Naive thymus-derived CD8-positive, alpha-beta T cell (primary cell): ENCODE measurements around the gene TTC32. TPM values are rescaled to one million over a fixed set of nuclear protein-coding genes. Genes with fewer than 3 reads are reported as not detected.
"Not testable (repeated sequence)": the region's sequence is repeated elsewhere in the genome, so short reads cannot be mapped to it uniquely, and the experiment has no call there.

Experiments used
- ATAC-seq, 2 donors: fragments of 150-1000 bp; cut with Tn5 transposase in 1 of 2; sonication (Bioruptor Pico), chemical (Tn5 transposase) in 1 of 2; 1 replicate in 1 of 2; 2 replicates in 1 of 2; pipeline ENCODE4 v1.10.0; 2021; ENCODE audit warnings: mild to moderate bottlenecking in 2 of 2, moderate library complexity in 2 of 2
- POLR2A ChIA-PET: fragments of 350-600 bp; sonication (Branson Sonifier 250); formaldehyde crosslinking; loops from one replicate; lab custom pipeline; 2021; ENCODE audit warnings: antibody characterized with exemption; lab: Charles Lee
- DNase-seq, 10 donors: peaks; one replicate each; pipeline versions ENCODE4 v3.0.0 to v3.0.0-alpha.2; 2020 to 2022
- H3K27ac Mint-ChIP-seq, 10 donors: one replicate each; pipeline ENCODE4 v1.8.0; 2020 to 2022; ENCODE audit warnings: mild to moderate bottlenecking in 10 of 10, mixed read lengths in 10 of 10, moderate library complexity in 4 of 10, inconsistent platforms in 1 of 10
- H3K27me3 Mint-ChIP-seq, 5 donors: one replicate each; pipeline ENCODE4 v1.8.0; 2021 to 2022; ENCODE audit warnings: mixed read lengths in 5 of 5
- H3K36me3 Mint-ChIP-seq, 3 donors: one replicate each; pipeline ENCODE4 v1.8.0; 2020 to 2022; ENCODE audit warnings: mixed read lengths in 3 of 3, mild to moderate bottlenecking in 2 of 3, inconsistent platforms in 1 of 3
- H3K4me1 Mint-ChIP-seq, 4 donors: one replicate each; pipeline ENCODE4 v1.8.0; 2021 to 2022; ENCODE audit warnings: mixed read lengths in 4 of 4
- H3K4me3 Mint-ChIP-seq, 10 donors: one replicate each; pipeline ENCODE4 v1.8.0; 2020 to 2022; ENCODE audit warnings: mild to moderate bottlenecking in 10 of 10, mixed read lengths in 10 of 10, moderate library complexity in 6 of 10, inconsistent platforms in 1 of 10
- H3K9me3 Mint-ChIP-seq, 9 donors: one replicate each; pipeline ENCODE4 v1.8.0; 2020 to 2022; ENCODE audit warnings: mixed read lengths in 9 of 9, mild to moderate bottlenecking in 3 of 9, inconsistent platforms in 1 of 9, moderate library complexity in 1 of 9
- polyA plus RNA-seq, 3 donors: library from polyadenylated mRNA; unstranded; fragments of 300-500 nt; fragmentation: Illumina TruSeq; gene quantifications; one replicate each; pipeline ENCODE4 v1.2.3, GENCODE V29; 2021
- total RNA-seq, 8 experiments: library from RNA in 2 of 8; stranded (reverse) in 2 of 8; gene quantifications; one replicate each; pipeline ENCODE4 v1.2.3 and lab custom pipeline; 2021 to 2026

Gene TTC32
- 10 to 100 TPM; 65.7 to 66.5 TPM for total RNA-seq
- 10 to 100 TPM; 21.9 to 37.0 (median 31.0) TPM for polyA plus RNA-seq
- 11.5 to 37.4 (median 21.4) reads per million in 6 experiments for total RNA-seq (lab: John Stamatoyannopoulos, UW)

DNA sequence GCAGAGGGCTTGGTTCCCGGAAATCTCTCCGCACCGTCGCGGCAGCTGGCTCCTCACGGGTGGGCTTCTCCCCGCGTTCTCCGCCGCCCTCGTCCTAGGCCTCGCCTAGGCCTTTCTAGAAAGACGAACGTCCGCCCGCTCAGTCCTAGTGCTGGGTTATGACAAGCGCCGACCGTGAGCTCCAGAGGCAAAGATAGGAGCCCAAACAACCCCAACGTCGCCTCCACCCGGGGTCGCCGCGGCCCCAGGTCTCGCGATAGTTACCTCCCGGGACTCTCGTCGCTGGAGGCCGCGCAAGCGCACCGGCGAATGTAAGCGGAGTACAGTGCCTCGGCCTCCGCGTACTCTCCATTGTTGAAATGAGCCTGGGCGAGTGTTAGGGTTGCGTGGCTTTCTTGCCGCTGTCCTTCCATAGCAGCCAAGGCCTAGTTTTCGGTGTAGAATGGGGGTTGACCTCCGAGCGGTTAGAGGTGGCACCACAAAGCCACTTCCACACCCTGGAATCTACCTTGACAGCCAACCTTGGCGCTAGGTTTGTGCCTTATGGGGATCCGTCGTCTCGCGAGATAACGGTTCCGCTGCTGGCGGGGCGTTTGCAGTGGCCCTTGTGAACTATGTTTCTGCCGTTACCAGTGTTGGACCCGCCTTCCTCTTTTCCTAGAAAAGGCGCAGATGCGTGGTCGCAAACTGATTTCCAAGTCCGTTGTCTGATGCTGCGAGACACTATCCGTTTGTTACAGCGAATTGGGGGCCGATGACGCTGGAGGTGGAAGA is at the start of gene TTC32:
Gene TTC32 (minus strand): TSS at position 542 of the 774 bp plus-strand sequence. CDS start 129 bp downstream, at position 413.
- Mint-ChIP-seq H3K27ac (peak within 1 kb of the TSS; percentile 94 to 100 (median 99)), H3K36me3 (peaks cover 0 to 10% (median 2%) of the 10 kb centered on the region in 3 donors), H3K27me3 (peaks cover 0 to 8% (median 0%) of the 10 kb centered on the region in 5 donors), H3K4me1 (peaks cover 17 to 43% (median 30%) of the 10 kb centered on the region in 4 donors), H3K4me3 (peak within 1 kb of the TSS; percentile 93 to 99 (median 96)), H3K9me3 (peaks cover 0 to 1% (median 0%) of the 10 kb centered on the region in 9 donors)
- peak; percentile 88 to 99 (median 94) for DNase-seq
- peak; percentile 86 to 87 for ATAC-seq
- POLR2A ChIA-PET = interaction anchor here (0.8 to 3.5 kb wide), 17 partner anchors 10 to 1355 kb away, joined by 3 to 32 read pairs (median 4); partner anchors contain the start of genes RDH14, RHOB and WDR35

DNA sequence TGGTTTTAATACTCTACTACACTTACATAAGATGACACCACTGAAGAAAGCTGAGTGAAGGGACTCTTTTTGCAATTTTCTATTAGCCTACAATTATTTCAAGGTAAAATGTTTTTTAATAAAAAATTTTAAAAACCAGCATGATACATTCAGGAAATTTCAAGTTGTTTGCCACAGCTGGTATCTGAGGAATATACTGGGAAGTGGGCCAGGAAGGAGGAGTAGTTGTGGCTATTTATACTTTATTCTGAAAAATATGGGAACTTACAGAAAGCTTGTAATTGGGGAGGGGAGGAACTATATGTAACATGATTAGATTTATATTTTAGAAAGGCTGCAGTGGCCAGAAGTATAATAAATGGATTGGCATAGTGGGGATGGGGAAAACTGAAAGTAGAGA is 47.3 kb upstream of the TTC32 start:
- POLR2A ChIA-PET = no interaction called here
- Mint-ChIP-seq H3K4me1 (no peaks in the 10 kb centered on the region), H3K4me3 (no peak overlapping the region), H3K27me3 (no peaks in the 10 kb centered on the region), H3K27ac (no peak overlapping the region), H3K9me3 (no peaks in the 10 kb centered on the region), H3K36me3 (peaks cover 0 to 55% (median 20%) of the 10 kb centered on the region in 3 donors)
- ATAC-seq (no peak), DNase-seq (no peak)

DNA sequence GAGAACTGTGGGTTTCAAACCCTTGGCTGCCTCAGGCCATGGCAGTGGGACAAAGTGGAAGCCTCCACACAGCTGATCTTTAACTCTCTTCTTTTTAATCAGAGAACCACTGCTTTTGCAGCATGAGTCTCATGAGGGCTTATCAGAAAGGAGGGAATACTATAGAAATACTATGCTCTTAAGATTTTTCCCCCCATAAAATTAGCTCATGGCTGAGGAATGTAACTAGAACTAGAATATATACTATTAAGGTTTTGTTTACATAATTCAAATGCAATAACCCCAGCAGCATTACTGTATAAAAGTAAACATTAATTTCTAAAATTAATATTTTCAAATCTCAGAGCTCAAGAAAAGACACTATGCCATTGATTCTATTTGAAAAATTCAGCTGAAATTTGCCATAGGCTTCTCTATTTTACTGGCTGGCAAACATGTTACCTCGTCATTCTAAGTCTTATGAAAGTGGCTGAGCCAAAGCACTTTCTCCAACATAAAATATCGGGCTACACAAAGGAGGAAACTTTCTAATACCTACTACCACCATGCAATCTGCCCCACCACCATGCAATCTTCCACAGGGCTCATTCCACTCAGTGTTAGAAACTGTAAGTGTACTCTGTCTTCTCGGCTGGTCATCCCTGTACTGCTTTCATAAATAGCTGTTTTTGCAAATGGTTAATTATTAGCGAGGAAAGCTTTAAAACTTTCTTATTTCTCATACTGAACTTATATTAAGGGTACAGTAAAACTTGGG is 45.6 kb upstream of the TTC32 start:
- Mint-ChIP-seq H3K4me3 (no peak overlapping the region), H3K4me1 (no peaks in the 10 kb centered on the region), H3K9me3 (no peaks in the 10 kb centered on the region), H3K27me3 (no peaks in the 10 kb centered on the region), H3K27ac (peak overlapping the region in 1 of 10 donors; percentile 41), H3K36me3 (peaks cover 0 to 48% (median 19%) of the 10 kb centered on the region in 3 donors)
- POLR2A ChIA-PET = no interaction called here
- DNase-seq = no peak
- ATAC-seq = no peak

DNA sequence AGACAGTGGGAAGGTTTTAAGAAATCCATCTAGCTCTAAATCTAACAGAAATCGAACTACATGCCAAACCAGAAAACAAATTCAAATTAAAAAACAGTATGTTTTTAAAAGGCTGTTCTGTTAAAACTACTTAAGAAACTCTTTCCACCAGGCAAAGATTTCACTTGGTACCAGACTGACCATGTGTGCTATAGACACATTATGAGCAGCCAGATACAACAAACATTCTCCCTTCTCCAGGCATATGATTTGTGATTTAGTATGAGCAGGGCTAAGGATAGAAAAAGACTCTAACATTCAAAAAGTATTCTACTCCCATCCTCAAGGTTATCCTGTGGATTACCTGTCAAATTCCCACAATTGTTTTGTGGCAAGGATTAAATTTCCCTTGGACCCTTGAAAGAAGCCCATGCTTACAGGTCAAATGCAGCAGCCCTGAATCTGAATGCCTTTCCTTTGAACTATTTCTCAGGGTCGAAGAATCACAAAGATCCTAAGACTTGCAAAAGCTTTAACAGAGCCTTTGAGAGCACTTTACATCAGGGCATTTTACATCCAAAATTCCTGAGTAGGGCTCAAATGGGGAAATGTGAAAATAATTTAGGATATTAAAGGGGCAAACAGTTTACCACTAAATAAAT is 42.5 kb upstream of the TTC32 start:
- H3K27me3 Mint-ChIP-seq = no peaks in the 10 kb centered on the region
- no peaks in the 10 kb centered on the region for H3K4me1 Mint-ChIP-seq
- H3K36me3 Mint-ChIP-seq = peaks cover 0 to 41% (median 19%) of the 10 kb centered on the region in 3 donors
- no peak overlapping the region for H3K4me3 Mint-ChIP-seq
- no peak overlapping the region for H3K27ac Mint-ChIP-seq
- ATAC-seq (no peak), DNase-seq (no peak)
- no peaks in the 10 kb centered on the region for H3K9me3 Mint-ChIP-seq
- POLR2A ChIA-PET = no interaction called here

GRCh38 chr2:19943189-19943588 is 41.4 kb upstream of the TTC32 start:
- ATAC-seq (no peak), DNase-seq (no peak)
- no peak overlapping the region for H3K27ac Mint-ChIP-seq
- H3K27me3 Mint-ChIP-seq = no peaks in the 10 kb centered on the region
- POLR2A ChIA-PET = interaction anchor here (0.6 kb wide), 1 partner anchor 184 kb away, joined by 3 read pairs; no protein-coding TSS in a partner anchor
- H3K4me1 Mint-ChIP-seq = no peaks in the 10 kb centered on the region
- H3K4me3 Mint-ChIP-seq = no peak overlapping the region
- no peaks in the 10 kb centered on the region for H3K9me3 Mint-ChIP-seq
- H3K36me3 Mint-ChIP-seq = peaks cover 0 to 42% (median 26%) of the 10 kb centered on the region in 3 donors

DNA sequence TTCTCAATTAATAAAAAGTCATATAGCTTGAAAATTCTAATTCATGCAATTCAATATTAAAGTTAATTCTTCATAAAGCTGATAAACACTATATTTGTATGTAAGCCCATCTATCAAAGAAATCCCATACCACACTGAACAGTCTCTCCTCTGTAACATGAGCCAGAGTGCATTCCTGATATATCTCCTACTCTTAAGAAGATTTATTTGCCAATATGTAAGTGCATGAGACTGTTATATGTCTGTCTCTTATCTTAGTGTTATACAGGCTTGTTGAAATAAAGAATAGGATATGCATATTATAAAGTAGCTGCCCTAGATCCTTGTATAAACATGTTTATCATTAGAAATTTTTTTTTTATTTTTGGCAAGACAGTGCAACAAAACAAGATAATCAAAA is 40.4 kb upstream of the TTC32 start:
- H3K4me3 Mint-ChIP-seq = no peak overlapping the region
- peaks cover 0 to 46% (median 29%) of the 10 kb centered on the region in 3 donors for H3K36me3 Mint-ChIP-seq
- DNase-seq = no peak
- H3K27me3 Mint-ChIP-seq = no peaks in the 10 kb centered on the region
- H3K27ac Mint-ChIP-seq = no peak overlapping the region
- no peaks in the 10 kb centered on the region for H3K9me3 Mint-ChIP-seq
- no peaks in the 10 kb centered on the region for H3K4me1 Mint-ChIP-seq
- no peak for ATAC-seq
- POLR2A ChIA-PET = no interaction called here

DNA sequence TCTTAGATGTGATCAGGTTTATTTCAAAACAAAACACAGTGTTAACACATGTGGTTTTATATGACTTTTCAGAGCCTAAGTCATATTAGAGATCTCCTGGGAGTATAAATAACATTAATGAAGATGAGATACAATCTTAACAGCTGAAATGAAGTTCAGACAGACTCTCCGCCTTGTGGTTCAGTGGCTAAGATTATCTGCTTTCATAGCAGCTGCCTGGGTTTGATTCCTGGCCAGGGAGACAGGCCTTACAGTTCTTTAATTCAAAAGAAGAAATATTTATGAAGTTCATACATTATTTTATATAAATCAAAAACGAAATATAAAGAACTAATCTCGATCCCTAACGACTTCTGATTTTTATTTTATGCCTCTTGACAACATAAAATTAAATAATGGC is 35.2 kb upstream of the TTC32 start:
- H3K4me1 Mint-ChIP-seq = no peaks in the 10 kb centered on the region
- H3K27ac Mint-ChIP-seq = no peak overlapping the region
- no peaks in the 10 kb centered on the region for H3K9me3 Mint-ChIP-seq
- ATAC-seq (no peak), DNase-seq (no peak)
- H3K27me3 Mint-ChIP-seq = no peaks in the 10 kb centered on the region
- H3K4me3 Mint-ChIP-seq = no peak overlapping the region
- POLR2A ChIA-PET = no interaction called here
- peaks cover 5 to 57% (median 41%) of the 10 kb centered on the region in 3 donors for H3K36me3 Mint-ChIP-seq

DNA sequence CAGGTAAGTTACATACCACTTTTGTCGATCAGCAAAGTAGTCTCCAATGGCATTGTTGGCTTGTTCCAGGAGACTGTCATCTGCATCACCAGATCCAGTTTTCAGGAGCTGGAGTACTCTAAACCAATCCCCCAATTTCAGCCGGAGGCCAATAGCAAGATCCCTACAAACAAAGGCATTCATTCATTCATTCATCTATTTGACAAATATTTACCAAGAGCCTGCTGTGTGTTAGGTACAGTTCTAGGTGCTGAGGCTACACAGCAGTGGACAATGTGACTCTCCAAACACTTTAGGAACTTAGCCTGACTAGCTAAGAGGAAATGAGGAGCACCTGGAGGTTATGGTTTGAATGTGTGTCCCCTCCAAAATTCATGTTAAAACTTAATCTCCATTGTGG is 34.4 kb upstream of the TTC32 start:
- Mint-ChIP-seq H3K36me3 (peaks cover 8 to 61% (median 45%) of the 10 kb centered on the region in 3 donors), H3K9me3 (peaks cover 0 to under 1% (median 0%) of the 10 kb centered on the region in 9 donors), H3K4me3 (no peak overlapping the region), H3K27me3 (no peaks in the 10 kb centered on the region), H3K27ac (no peak overlapping the region), H3K4me1 (no peaks in the 10 kb centered on the region)
- POLR2A ChIA-PET = no interaction called here
- DNase-seq = no peak
- no peak for ATAC-seq

- Mint-ChIP-seq H3K4me1 (no peaks in the 10 kb centered on the region), H3K4me3 (no peak overlapping the region), H3K27ac (no peak overlapping the region), H3K36me3 (peaks cover 16 to 67% (median 59%) of the 10 kb centered on the region in 3 donors), H3K27me3 (no peaks in the 10 kb centered on the region), H3K9me3 (peaks cover 0 to 17% (median 5%) of the 10 kb centered on the region in 9 donors)
- DNase-seq = no peak
- POLR2A ChIA-PET = no interaction called here
- ATAC-seq = no peak
These were observed 31.7 kb upstream of the TTC32 start for GRCh38 chr2:19933351-19933981.

DNA sequence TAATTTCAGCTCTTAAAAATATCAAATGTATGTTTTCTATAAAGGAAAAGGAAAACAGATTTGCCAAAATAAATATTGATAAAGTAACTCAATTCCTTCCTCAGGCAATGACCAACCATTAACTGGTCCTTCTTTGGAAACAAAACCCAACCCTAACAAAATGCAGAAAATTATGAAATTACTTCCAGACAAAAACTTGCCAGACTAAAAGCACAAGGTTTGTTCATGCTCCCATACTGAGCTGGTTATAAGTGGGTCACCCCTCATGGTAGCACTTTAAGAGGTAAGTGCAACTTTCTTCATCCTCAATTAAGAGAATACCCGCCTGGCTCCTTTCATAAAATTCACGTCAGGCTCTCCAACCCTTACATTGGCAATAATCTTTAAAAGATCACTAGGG is 31.1 kb upstream of the TTC32 start:
- Mint-ChIP-seq H3K9me3 (peaks cover 0 to 22% (median 5%) of the 10 kb centered on the region in 9 donors), H3K27ac (no peak overlapping the region), H3K27me3 (no peaks in the 10 kb centered on the region), H3K36me3 (peaks cover 16 to 62% (median 60%) of the 10 kb centered on the region in 3 donors), H3K4me1 (no peaks in the 10 kb centered on the region), H3K4me3 (no peak overlapping the region)
- no peak for ATAC-seq
- no peak for DNase-seq
- POLR2A ChIA-PET = no interaction called here

DNA sequence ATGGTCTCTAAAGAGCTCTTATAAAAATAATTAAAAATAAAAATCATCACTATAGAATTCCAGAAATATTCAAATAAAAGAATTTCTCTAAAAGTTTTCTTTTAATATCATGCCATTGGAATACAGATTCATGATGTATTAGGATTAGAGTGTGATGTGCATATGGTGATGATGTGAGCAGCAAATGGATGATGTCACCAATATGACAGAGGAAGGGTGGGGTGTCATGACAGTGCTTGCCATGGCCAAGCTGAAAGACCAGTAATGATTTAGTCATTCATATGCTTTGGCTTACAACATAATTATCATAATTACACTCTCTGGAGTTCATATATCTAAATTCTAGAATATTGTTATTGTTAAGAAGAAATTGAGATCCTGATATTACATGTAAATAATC is 27.4 kb upstream of the TTC32 start:
- ATAC-seq (no peak), DNase-seq (no peak)
- H3K27me3 Mint-ChIP-seq = no peaks in the 10 kb centered on the region
- H3K9me3 Mint-ChIP-seq = peaks cover 14 to 47% (median 21%) of the 10 kb centered on the region in 9 donors
- no peaks in the 10 kb centered on the region for H3K4me1 Mint-ChIP-seq
- peaks cover 32 to 74% (median 57%) of the 10 kb centered on the region in 3 donors for H3K36me3 Mint-ChIP-seq
- no peak overlapping the region for H3K4me3 Mint-ChIP-seq
- no peak overlapping the region for H3K27ac Mint-ChIP-seq
- POLR2A ChIA-PET = no interaction called here

DNA sequence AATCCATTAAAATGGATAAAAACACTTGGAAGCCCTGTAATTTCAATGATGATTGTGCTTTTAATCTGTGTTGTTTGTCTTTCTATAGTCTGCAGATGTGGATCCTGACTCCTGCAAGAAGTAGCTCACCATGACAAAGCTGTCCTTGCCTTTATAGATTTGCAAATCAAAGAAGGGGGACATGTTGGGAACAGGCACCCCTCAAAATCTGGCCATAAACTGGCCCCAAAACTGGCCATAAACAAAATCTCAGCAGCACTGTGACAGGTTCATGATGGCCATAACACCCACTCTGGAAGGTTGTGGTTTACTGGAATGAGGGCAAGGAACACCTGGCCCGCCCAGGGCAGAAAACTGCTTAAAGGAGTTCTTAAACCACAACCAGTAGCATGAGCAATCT is 26.0 kb upstream of the TTC32 start:
- H3K27ac Mint-ChIP-seq, POLR2A ChIA-PET, H3K4me3 Mint-ChIP-seq, ATAC-seq, H3K4me1 Mint-ChIP-seq, H3K27me3 Mint-ChIP-seq: not testable (repeated sequence)
- DNase-seq = peak in 1 of 10 donors; percentile 1
- H3K36me3 Mint-ChIP-seq = peaks cover 32 to 79% (median 51%) of the 10 kb centered on the region in 3 donors
- peaks cover 14 to 47% (median 21%) of the 10 kb centered on the region in 9 donors for H3K9me3 Mint-ChIP-seq
